ENCODE measurements around the gene PSMC3IP. TPM values are rescaled to one million over a fixed set of nuclear protein-coding genes. Genes with fewer than 3 reads are reported as not detected.

Gene PSMC3IP
- total and polyA plus RNA-seq, 11 donors = 0.71 to 4.1 (median 2.1) TPM

DNA sequence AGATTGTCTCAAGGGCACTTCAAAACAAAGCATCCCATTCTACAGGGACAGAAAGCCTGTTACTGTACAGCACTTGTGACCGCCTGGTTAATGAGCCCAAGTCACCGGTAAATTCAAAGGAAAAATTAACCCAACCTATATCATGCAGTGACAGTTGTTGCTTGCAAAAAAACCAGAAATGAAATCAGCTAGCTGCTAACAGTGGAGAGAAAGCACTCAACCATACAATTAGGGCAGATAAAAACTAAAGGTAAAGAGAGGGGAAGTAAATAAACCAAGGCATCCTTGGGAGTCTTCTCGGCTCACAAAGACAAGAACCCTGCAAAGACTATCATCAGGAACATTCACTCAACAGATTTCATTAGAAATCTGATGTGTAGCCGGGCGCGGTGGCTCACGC is 25.8 kb upstream of the PSMC3IP start:
- intact Hi-C loops (cut with DNase I) = loop anchor here in 1 of 10 donors (10.0 kb wide), 1 partner anchor 161 kb away; the partner anchor contains the start of gene RAMP2
- H3K36me3 ChIP-seq = peaks cover 0 to 35% (median 14%) of the 10 kb centered on the region in 9 donors
- H3K4me3 ChIP-seq = no peak overlapping the region
- H3K27me3 ChIP-seq = no peaks in the 10 kb centered on the region
- ATAC-seq (no peak), DNase-seq (peak in 1 of 5 donors; percentile 8)
- no peaks in the 10 kb centered on the region for H3K9me3 ChIP-seq
- no peak for TF ChIP-seq POLR2A (IDR thresholded peaks at IDR 0.05)
- TF ChIP-seq, protein P1, sequence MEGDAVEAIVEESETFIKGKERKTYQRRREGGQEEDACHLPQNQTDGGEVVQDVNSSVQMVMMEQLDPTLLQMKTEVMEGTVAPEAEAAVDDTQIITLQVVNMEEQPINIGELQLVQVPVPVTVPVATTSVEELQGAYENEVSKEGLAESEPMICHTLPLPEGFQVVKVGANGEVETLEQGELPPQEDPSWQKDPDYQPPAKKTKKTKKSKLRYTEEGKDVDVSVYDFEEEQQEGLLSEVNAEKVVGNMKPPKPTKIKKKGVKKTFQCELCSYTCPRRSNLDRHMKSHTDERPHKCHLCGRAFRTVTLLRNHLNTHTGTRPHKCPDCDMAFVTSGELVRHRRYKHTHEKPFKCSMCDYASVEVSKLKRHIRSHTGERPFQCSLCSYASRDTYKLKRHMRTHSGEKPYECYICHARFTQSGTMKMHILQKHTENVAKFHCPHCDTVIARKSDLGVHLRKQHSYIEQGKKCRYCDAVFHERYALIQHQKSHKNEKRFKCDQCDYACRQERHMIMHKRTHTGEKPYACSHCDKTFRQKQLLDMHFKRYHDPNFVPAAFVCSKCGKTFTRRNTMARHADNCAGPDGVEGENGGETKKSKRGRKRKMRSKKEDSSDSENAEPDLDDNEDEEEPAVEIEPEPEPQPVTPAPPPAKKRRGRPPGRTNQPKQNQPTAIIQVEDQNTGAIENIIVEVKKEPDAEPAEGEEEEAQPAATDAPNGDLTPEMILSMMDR (IDR thresholded peaks at IDR 0.05) = no peak
- WGBS, 4 donors = 89 to 94% (median 93%) methylated on average over 7 of the region's 7 CpGs
- H3K4me1 ChIP-seq = peaks cover 3 to 54% (median 38%) of the 10 kb centered on the region in 12 donors
- H3K27ac ChIP-seq = no peak overlapping the region

DNA sequence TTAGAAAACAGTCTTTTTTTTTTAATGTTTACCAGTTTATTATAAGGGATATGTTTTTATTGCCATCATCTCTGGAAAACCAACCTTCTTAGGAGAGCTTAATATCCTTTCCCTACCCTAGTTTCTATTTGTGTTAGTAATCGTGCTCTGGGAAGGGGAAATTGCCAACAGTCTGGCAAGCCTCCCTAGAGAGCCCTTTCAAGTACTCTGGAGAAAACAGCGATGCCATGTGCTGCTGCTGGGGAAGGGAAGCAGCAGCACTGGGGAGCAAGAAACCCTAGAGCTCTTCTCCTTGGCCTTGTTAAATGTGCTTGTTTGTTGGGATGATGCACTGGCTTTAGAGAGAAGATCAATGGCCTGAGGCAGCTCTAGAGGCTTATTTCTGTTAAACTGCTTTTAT is 21.4 kb upstream of the PSMC3IP start:
- Histone ChIP-seq H3K27ac (peak overlapping the region in 1 of 12 donors; percentile 15), H3K4me3 (no peak overlapping the region), H3K9me3 (no peaks in the 10 kb centered on the region), H3K27me3 (no peaks in the 10 kb centered on the region), H3K4me1 (peaks cover 0 to 17% (median 12%) of the 10 kb centered on the region in 12 donors), H3K36me3 (peaks cover 0 to 56% (median 22%) of the 10 kb centered on the region in 9 donors)
- ATAC-seq (peak in 3 of 4 donors; percentile 76 to 80 (median 79)), DNase-seq (peak in 4 of 5 donors; percentile 23 to 55 (median 36))
- intact Hi-C loops (cut with DNase I) = no loop called here
- WGBS, 4 donors = 14 to 26% (median 21%) methylated on average over 2 of the region's 2 CpGs
- TF ChIP-seq, protein P1 (IDR thresholded peaks at IDR 0.05) = no peak
- no peak for TF ChIP-seq POLR2A (IDR thresholded peaks at IDR 0.05)

DNA sequence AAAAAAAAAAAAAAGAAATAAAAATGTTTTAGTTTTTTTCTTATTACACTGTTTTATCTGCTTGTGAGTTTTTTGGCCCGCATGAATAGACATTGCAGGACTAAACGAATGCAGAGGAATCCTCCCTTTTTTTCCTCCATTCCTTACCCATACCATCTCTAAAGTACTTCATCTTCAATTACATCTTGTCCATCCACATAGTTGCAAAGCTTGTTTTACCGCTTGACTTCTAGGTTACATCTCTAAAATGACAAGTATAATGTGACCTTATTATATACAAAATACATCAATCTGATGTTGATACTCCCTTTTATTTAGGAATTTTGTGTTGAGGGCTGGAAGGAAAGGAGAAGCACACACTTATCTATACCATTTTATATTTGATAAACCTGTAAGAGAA is 18.9 kb upstream of the PSMC3IP start:
- no peaks in the 10 kb centered on the region for H3K9me3 ChIP-seq
- WGBS, 4 donors = 74 to 84% (median 80%) methylated on average over 3 of the region's 3 CpGs
- no peak for DNase-seq
- no peak overlapping the region for H3K4me3 ChIP-seq
- no peak for ATAC-seq
- H3K36me3 ChIP-seq = peaks cover 0 to 57% (median 34%) of the 10 kb centered on the region in 9 donors
- peaks cover 0 to 17% (median 13%) of the 10 kb centered on the region in 12 donors for H3K4me1 ChIP-seq
- no peaks in the 10 kb centered on the region for H3K27me3 ChIP-seq
- no peak overlapping the region for H3K27ac ChIP-seq
- intact Hi-C loops (cut with DNase I) = no loop called here
- TF ChIP-seq, protein P1 (IDR thresholded peaks at IDR 0.05) = no peak
- TF ChIP-seq POLR2A (IDR thresholded peaks at IDR 0.05) = no peak

DNA sequence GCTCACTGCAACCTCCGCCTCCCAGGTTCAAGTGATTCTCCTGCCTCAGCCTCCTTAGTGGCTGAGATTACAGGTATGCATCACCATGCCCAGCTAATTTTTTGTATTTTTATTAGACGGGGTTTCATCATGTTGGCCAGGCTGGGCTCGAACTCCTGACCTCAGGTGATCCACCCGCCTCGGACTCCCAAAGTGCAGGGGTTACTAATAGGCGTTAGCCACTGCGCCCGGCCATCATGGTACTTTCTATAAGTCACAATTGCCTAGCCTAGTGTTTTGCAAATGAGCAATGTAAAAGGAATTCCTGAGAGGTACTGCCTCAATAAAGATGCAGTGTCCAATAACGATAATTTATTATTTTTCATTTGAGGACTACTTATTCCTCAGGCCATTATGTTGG is 13.9 kb upstream of the PSMC3IP start:
- 93 to 95% (median 94%) methylated on average over 9 of the region's 9 CpGs for WGBS, 4 donors

More for the DNA sequence above, 13.9 kb upstream of the PSMC3IP start:
- Histone ChIP-seq H3K27me3 (no peaks in the 10 kb centered on the region), H3K36me3 (peaks cover 0 to 92% (median 73%) of the 10 kb centered on the region in 9 donors), H3K27ac (peak overlapping the region in 1 of 12 donors; percentile 54), H3K4me1 (peaks cover 0 to 19% (median 3%) of the 10 kb centered on the region in 12 donors), H3K9me3 (no peaks in the 10 kb centered on the region), H3K4me3 (no peak overlapping the region)
- DNase-seq (peak in 1 of 5 donors; percentile 16), ATAC-seq (no peak)
- TF ChIP-seq, protein P1 (IDR thresholded peaks at IDR 0.05) = no peak
- TF ChIP-seq POLR2A (IDR thresholded peaks at IDR 0.05) = no peak
- intact Hi-C loops (cut with DNase I) = no loop called here
